GM18870 (cell line): ENCODE measurements around the gene SLX1A.
"Not testable (repeated sequence)": the region's sequence is repeated elsewhere in the genome, so short reads cannot be mapped to it uniquely, and the experiment has no call there.

Experiments used
- ATAC-seq: cut with Tn5 transposase; IDR thresholded peaks from one replicate; pipeline ENCODE4 v1.9.1; 2021; ENCODE audit warnings: moderate library complexity; ENCODE audit not compliant: unreplicated experiment

SLX1A gene

GRCh38 chr16:30193615-30194014 lies at the start of gene SLX1A, which contains the start of gene BOLA2B:
SLX1A (plus strand) TSS chr16:30193875; CDS start chr16:30194085, 210 bp downstream.
BOLA2B (minus strand) TSS chr16:30193666; CDS start chr16:30193595, 71 bp downstream.
- ATAC-seq, result peak; percentile 86

- ATAC-seq, result no peak
These were observed 49.7 kb upstream of the SLX1A start for GRCh38 chr16:30144017-30144416.

GRCh38 chr16:30144917-30145316 lies 48.8 kb upstream of the SLX1A start:
- ATAC-seq, result no peak

GRCh38 chr16:30145657-30146056 lies 48.0 kb upstream of the SLX1A start:
- ATAC-seq, result no peak

- ATAC-seq, result no peak
These were observed 45.7 kb upstream of the SLX1A start for GRCh38 chr16:30147843-30148510.

GRCh38 chr16:30149250-30149930 lies 44.3 kb upstream of the SLX1A start:
- no peak for ATAC-seq

GRCh38 chr16:30151091-30151490 lies 42.6 kb upstream of the SLX1A start:
- no peak for ATAC-seq

- ATAC-seq, result no peak
These were observed 41.2 kb upstream of the SLX1A start for GRCh38 chr16:30152517-30152916.

- ATAC-seq, result no peak
These were observed 38.5 kb upstream of the SLX1A start for GRCh38 chr16:30155188-30155587.

GRCh38 chr16:30157214-30157613 lies 36.5 kb upstream of the SLX1A start:
- ATAC-seq, result no peak

- no peak for ATAC-seq
These were observed 30.1 kb upstream of the SLX1A start for GRCh38 chr16:30163538-30163937.

GRCh38 chr16:30166202-30166902 lies 27.3 kb upstream of the SLX1A start:
- ATAC-seq, result no peak

GRCh38 chr16:30168746-30169145 lies 24.9 kb upstream of the SLX1A start:
- not testable (repeated sequence) for ATAC-seq

- ATAC-seq, result not testable (repeated sequence)
These were observed 24.3 kb upstream of the SLX1A start for GRCh38 chr16:30169416-30169815.

- not testable (repeated sequence) for ATAC-seq
These were observed 23.5 kb upstream of the SLX1A start for GRCh38 chr16:30170145-30170544.

- no peak for ATAC-seq
These were observed 20.6 kb upstream of the SLX1A start for GRCh38 chr16:30173054-30173453.

- ATAC-seq, result not testable (repeated sequence)
These were observed 16.8 kb upstream of the SLX1A start for GRCh38 chr16:30176876-30177275.

- ATAC-seq, result no peak
These were observed 14.5 kb upstream of the SLX1A start for GRCh38 chr16:30179195-30179594.

- ATAC-seq, result no peak
These were observed 13.7 kb upstream of the SLX1A start for GRCh38 chr16:30179931-30180330.

- no peak for ATAC-seq
These were observed 12.9 kb upstream of the SLX1A start for GRCh38 chr16:30180741-30181140.

- no peak for ATAC-seq
These were observed 10.2 kb upstream of the SLX1A start, which contains the start of gene CORO1A for GRCh38 chr16:30183233-30184095. CORO1A (plus strand) TSS chr16:30183602; CDS start chr16:30185210, 1,608 bp downstream.
